ENCODE measurements around the gene NRXN2. TPM values are rescaled to one million over a fixed set of nuclear protein-coding genes. Genes with fewer than 3 reads are reported as not detected.

Gene NRXN2
- total and polyA plus RNA-seq, 4 donors, result 0.17 to 2.8 (median 1.4) TPM

DNA sequence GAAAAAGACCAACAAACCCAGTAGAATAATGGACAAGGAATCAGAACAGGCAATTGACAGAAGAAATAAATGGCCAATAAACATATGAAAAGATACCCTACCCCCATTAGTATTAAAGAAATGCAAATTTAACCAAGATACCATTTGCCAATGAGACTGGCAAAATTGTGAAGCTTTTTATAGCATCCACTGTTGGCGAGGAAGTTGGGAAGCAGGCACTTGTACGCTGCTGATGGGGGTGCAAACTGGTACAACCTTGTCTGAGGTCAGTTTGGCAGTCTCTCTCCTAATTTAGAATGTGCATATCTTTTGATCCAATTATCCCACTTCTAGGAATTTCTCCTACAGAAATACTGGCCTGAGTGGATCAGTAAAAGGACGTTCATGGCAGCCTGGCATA lies 8.6 kb upstream of the NRXN2 start:
- H3K36me3 ChIP-seq (ENCODE audit: control insufficient read depth in 4 of 4, insufficient read depth in 3 of 4, low read depth in 1 of 4, low read length in 3 of 4), result peaks cover 0 to 3% (median 0%) of the 10 kb centered on the region in 4 donors
- no peaks in the 10 kb centered on the region for H3K9me3 ChIP-seq (ENCODE audit: control insufficient read depth in 4 of 4, low read length in 3 of 4)

GRCh38 chr11:64729851-64730382 lies 6.9 kb upstream of the NRXN2 start:
- Histone ChIP-seq H3K27me3 (ENCODE audit: control insufficient read depth in 4 of 4, insufficient read depth in 4 of 4, low read length in 3 of 4) (no peaks in the 10 kb centered on the region), H3K9me3 (ENCODE audit: control insufficient read depth in 4 of 4, low read length in 3 of 4) (no peaks in the 10 kb centered on the region), H3K4me1 (ENCODE audit: control insufficient read depth in 4 of 4, insufficient read depth in 4 of 4, low read length in 3 of 4) (peaks cover 2 to 28% (median 26%) of the 10 kb centered on the region in 4 donors), H3K36me3 (ENCODE audit: control insufficient read depth in 4 of 4, insufficient read depth in 3 of 4, low read depth in 1 of 4, low read length in 3 of 4) (peaks cover 0 to 3% (median 0%) of the 10 kb centered on the region in 4 donors), H3K9ac (ENCODE audit: low read depth in 1 of 2, low read length in 2 of 2) (no peak overlapping the region), H3K4me3 (ENCODE audit: low read depth in 1 of 3, low read length in 3 of 3) (no peak overlapping the region), H3K27ac (ENCODE audit: low read depth in 1 of 2, low read length in 2 of 2) (no peak overlapping the region)
- 46% methylated on average over 21 of the region's 21 CpGs for WGBS
- peak; percentile 76 for DNase-seq (ENCODE audit: low spot score)
- no peak for TF ChIP-seq TAF1 (conservative IDR thresholded peaks at IDR 0.05)
- no peak for TF ChIP-seq FOXA2 (IDR thresholded peaks at IDR 0.05)
- TF ChIP-seq HNF4G (IDR thresholded peaks at IDR 0.05), result no peak
- no peak for TF ChIP-seq RAD21 (IDR thresholded peaks at IDR 0.05)

More for the DNA sequence above, 8.6 kb upstream of the NRXN2 start:
- Histone ChIP-seq H3K27ac (ENCODE audit: low read depth in 1 of 2, low read length in 2 of 2) (no peak overlapping the region), H3K27me3 (ENCODE audit: control insufficient read depth in 4 of 4, insufficient read depth in 4 of 4, low read length in 3 of 4) (no peaks in the 10 kb centered on the region), H3K4me3 (ENCODE audit: low read depth in 1 of 3, low read length in 3 of 3) (no peak overlapping the region), H3K4me1 (ENCODE audit: control insufficient read depth in 4 of 4, insufficient read depth in 4 of 4, low read length in 3 of 4) (peaks cover 10 to 27% (median 22%) of the 10 kb centered on the region in 4 donors), H3K9ac (ENCODE audit: low read depth in 1 of 2, low read length in 2 of 2) (no peak overlapping the region)
- DNase-seq (ENCODE audit: low spot score), result no peak
- 96% methylated on average over 3 of the region's 3 CpGs for WGBS
- TF ChIP-seq RXRA (IDR thresholded peaks at IDR 0.05) (no peak), REST (IDR thresholded peaks at IDR 0.05) (no peak), HNF4G (IDR thresholded peaks at IDR 0.05) (no peak), MAX (IDR thresholded peaks at IDR 0.05) (no peak)

- 94% methylated on average over 11 of the region's 11 CpGs for WGBS
- H3K27me3 ChIP-seq (ENCODE audit: control insufficient read depth in 4 of 4, insufficient read depth in 4 of 4, low read length in 3 of 4), result no peaks in the 10 kb centered on the region
- peaks cover 0 to 3% (median 0%) of the 10 kb centered on the region in 4 donors for H3K36me3 ChIP-seq (ENCODE audit: control insufficient read depth in 4 of 4, insufficient read depth in 3 of 4, low read depth in 1 of 4, low read length in 3 of 4)
- H3K27ac ChIP-seq (ENCODE audit: low read depth in 1 of 2, low read length in 2 of 2), result no peak overlapping the region
- no peak for DNase-seq (ENCODE audit: low spot score)
- no peak overlapping the region for H3K4me3 ChIP-seq (ENCODE audit: low read depth in 1 of 3, low read length in 3 of 3)
- H3K9ac ChIP-seq (ENCODE audit: low read depth in 1 of 2, low read length in 2 of 2), result no peak overlapping the region
- no peaks in the 10 kb centered on the region for H3K9me3 ChIP-seq (ENCODE audit: control insufficient read depth in 4 of 4, low read length in 3 of 4)
- peaks cover 8 to 36% (median 34%) of the 10 kb centered on the region in 4 donors for H3K4me1 ChIP-seq (ENCODE audit: control insufficient read depth in 4 of 4, insufficient read depth in 4 of 4, low read length in 3 of 4)
- no peak for TF ChIP-seq EGR1 (IDR thresholded peaks at IDR 0.05; ENCODE audit: low read depth in 2 of 2)
- no peak for TF ChIP-seq YY1 (IDR thresholded peaks at IDR 0.05)
- TF ChIP-seq, protein P1, sequence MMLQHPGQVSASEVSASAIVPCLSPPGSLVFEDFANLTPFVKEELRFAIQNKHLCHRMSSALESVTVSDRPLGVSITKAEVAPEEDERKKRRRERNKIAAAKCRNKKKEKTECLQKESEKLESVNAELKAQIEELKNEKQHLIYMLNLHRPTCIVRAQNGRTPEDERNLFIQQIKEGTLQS (IDR thresholded peaks at IDR 0.05), result no peak
- TF ChIP-seq SP1 (IDR thresholded peaks at IDR 0.05), result no peak
- TF ChIP-seq RXRA (IDR thresholded peaks at IDR 0.05), result no peak
- no peak for TF ChIP-seq FOXA2 (IDR thresholded peaks at IDR 0.05)
- no peak for TF ChIP-seq GABPA (IDR thresholded peaks at IDR 0.05 in 1 of 2, conservative IDR thresholded peaks at IDR 0.05 in 1 of 2)
- no peak for TF ChIP-seq RAD21 (IDR thresholded peaks at IDR 0.05)
- TF ChIP-seq ZBTB33 (IDR thresholded peaks at IDR 0.05), result no peak
- TF ChIP-seq HNF4G (IDR thresholded peaks at IDR 0.05), result no peak
- no peak for TF ChIP-seq JUND (IDR thresholded peaks at IDR 0.05)
- no peak for TF ChIP-seq HNF4A (conservative IDR thresholded peaks at IDR 0.05)
- TF ChIP-seq, protein P2, sequence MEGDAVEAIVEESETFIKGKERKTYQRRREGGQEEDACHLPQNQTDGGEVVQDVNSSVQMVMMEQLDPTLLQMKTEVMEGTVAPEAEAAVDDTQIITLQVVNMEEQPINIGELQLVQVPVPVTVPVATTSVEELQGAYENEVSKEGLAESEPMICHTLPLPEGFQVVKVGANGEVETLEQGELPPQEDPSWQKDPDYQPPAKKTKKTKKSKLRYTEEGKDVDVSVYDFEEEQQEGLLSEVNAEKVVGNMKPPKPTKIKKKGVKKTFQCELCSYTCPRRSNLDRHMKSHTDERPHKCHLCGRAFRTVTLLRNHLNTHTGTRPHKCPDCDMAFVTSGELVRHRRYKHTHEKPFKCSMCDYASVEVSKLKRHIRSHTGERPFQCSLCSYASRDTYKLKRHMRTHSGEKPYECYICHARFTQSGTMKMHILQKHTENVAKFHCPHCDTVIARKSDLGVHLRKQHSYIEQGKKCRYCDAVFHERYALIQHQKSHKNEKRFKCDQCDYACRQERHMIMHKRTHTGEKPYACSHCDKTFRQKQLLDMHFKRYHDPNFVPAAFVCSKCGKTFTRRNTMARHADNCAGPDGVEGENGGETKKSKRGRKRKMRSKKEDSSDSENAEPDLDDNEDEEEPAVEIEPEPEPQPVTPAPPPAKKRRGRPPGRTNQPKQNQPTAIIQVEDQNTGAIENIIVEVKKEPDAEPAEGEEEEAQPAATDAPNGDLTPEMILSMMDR (IDR thresholded peaks at IDR 0.05; ENCODE audit: low read depth, low read length, missing input control), result no peak
- no peak for TF ChIP-seq NR2F2 (IDR thresholded peaks at IDR 0.05)
- TF ChIP-seq FOXA1 (IDR thresholded peaks at IDR 0.05), result no peak
- TF ChIP-seq MAX (IDR thresholded peaks at IDR 0.05), result no peak
These were observed 5.9 kb upstream of the NRXN2 start for GRCh38 chr11:64728757-64729365.

Measured in liver (tissue), 9 donors.